Measurements from ENCODE around the gene ALG12. TPM values are rescaled to one million over a fixed set of nuclear protein-coding genes. Genes with fewer than 3 reads are reported as not detected.

Gene ALG12
- total and polyA plus RNA-seq, 2 of the 8 experiments (the other 6 are each of a cell fraction or from before 2014, with no cell fraction given): 13.4 to 22.5 TPM

DNA sequence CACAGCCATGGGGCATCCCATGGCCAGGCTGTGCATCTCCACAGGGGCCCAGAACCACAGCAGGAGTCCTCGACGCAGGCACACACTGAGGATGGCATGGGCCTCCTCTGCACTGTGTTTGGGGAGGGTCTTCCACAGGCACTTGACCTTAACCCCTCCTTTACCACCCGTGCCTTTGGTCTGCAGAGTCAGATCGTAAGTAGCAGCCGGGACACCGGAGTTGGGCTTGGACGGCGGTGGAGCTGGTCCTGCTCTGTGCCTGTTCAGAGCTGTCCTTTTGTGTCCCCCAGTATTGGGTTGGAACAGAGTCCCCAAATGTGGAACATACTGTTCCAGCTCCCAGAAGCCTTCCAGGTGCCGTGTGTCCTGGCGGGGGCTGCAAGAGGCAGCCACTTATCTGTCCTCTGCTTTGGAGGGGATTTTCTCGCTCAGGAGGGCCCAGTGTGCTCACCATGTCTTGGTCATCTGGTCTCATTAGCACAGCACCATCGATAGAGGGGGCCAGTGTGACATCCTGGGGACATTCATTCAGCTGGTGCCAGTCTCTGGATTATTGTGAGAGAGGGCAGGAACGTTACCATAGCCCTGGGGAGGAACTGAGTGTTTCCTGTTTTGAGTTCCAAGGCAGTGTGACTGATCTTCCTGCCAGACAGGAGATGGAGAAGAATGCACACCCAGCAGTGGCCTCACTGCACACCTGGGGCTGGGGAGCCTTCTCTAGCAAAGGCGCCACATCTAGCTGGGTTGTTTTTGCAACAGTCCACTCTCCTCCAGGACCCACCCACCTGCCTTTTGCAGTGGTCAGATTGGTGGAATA, 12.6 kb upstream of the ALG12 start:
- Histone ChIP-seq H2BK12ac (ENCODE audit: low read depth, low read length) (peak overlapping the region; percentile 50; the same call in 1 of the 2 replicates), H2BK120ac (replicated peaks; ENCODE audit: low read depth, low read length) (no peak overlapping the region), H3K23ac (ENCODE audit: insufficient read length) (no peak overlapping the region), H3K4me2 (ENCODE audit: insufficient read depth in 1 of 2, low read depth in 2 of 2, low read length in 2 of 2) (no peak overlapping the region), H3K56ac (replicated peaks; ENCODE audit: insufficient read length, low read depth, low read length) (no peak overlapping the region), H3K23me2 (ENCODE audit: low read depth, low read length) (peaks cover 7% of the 10 kb centered on the region; the same call in 1 of the 2 replicates), H4K91ac (replicated peaks; ENCODE audit: insufficient read length, low read length) (no peak overlapping the region), H4K5ac (ENCODE audit: insufficient read length, low read depth, low read length) (no peak overlapping the region), H3K4ac (replicated peaks; ENCODE audit: insufficient read length, low read depth, low read length) (no peak overlapping the region), H2AK5ac (ENCODE audit: low read depth, low read length) (0 out of 2 replicates have a peak overlapping the region, but pooled peaks have one; percentile 14), H2BK20ac (ENCODE audit: low read length) (no peak overlapping the region), H3K79me2 (ENCODE audit: control insufficient read depth in 1 of 2, insufficient read depth in 2 of 2, low read length in 2 of 2) (no peaks in the 10 kb centered on the region), H3K79me1 (ENCODE audit: low read depth, low read length) (no peaks in the 10 kb centered on the region; the same call in 1 of the 2 replicates), H3K9ac (replicated peaks in 1 of 4; ENCODE audit: extremely low read depth in 1 of 4, low read depth in 3 of 4, low read length in 3 of 4) (no peak overlapping the region), H4K20me1 (replicated peaks in 1 of 2; ENCODE audit: control insufficient read depth in 1 of 2, insufficient read depth in 2 of 2, low read length in 2 of 2) (peaks cover 2 to 6% of the 10 kb centered on the region in 2 experiments), H3K4me3 (ENCODE audit: extremely low read depth in 1 of 4, insufficient read depth in 2 of 4, low read depth in 3 of 4, low read length in 4 of 4) (no peak overlapping the region), H2BK15ac (ENCODE audit: low read length) (peak overlapping the region; percentile 32; the same call in 1 of the 2 replicates), H3K36me3 (ENCODE audit: control insufficient read depth in 2 of 4, insufficient read depth in 4 of 4, low read length in 3 of 4) (no peaks in the 10 kb centered on the region; a peak in 1 of 8 replicates), H3K27me3 (replicated peaks in 1 of 4; ENCODE audit: control insufficient read depth in 3 of 4, extremely low read depth in 1 of 4, insufficient read depth in 3 of 4, low read length in 3 of 4) (peaks cover 0 to 12% (median 10%) of the 10 kb centered on the region in 4 experiments; a peak in 6 of 7 replicates), H3K27ac (ENCODE audit: low read depth, low read length) (no peak overlapping the region), H3K9me3 (ENCODE audit: insufficient read depth in 2 of 2, low read depth in 1 of 2, low read length in 1 of 2) (no peaks in the 10 kb centered on the region), H2AFZ (ENCODE audit: low read length) (no peak overlapping the region), H3K4me1 (replicated peaks in 1 of 4; ENCODE audit: control insufficient read depth in 3 of 4, insufficient read depth in 4 of 4, low read length in 3 of 4) (peaks cover 0 to 8% (median 1%) of the 10 kb centered on the region in 4 experiments; a peak in 2 of 7 replicates), H3K14ac (ENCODE audit: insufficient read length) (no peak overlapping the region), H4K8ac (ENCODE audit: extremely low read depth, insufficient read depth, low read length) (no peak overlapping the region), H3K18ac (ENCODE audit: extremely low read depth, low read length) (no peak overlapping the region), H2BK5ac (ENCODE audit: low read depth, low read length) (no peak overlapping the region)
- DNase-seq (ENCODE audit: low read depth in 1 of 2, low spot score in 2 of 2) (no peak), FAIRE-seq (no peak)
- CTCF ChIA-PET (ENCODE audit: partially characterized antibody): interaction anchor here (0.6 to 5.2 kb wide), 29 partner anchors 9 to 405 kb away, joined by 3 to 54 read pairs (median 5); partner anchors contain the start of gene IL17REL
- TF ChIP-seq RAD21 (IDR thresholded peaks at IDR 0.05 in 1 of 2, conservative IDR thresholded peaks at IDR 0.05 in 1 of 2; ENCODE audit: low read depth in 2 of 2, low read length in 2 of 2): peak; percentile 64 to 73
- TF ChIP-seq, protein P1, sequence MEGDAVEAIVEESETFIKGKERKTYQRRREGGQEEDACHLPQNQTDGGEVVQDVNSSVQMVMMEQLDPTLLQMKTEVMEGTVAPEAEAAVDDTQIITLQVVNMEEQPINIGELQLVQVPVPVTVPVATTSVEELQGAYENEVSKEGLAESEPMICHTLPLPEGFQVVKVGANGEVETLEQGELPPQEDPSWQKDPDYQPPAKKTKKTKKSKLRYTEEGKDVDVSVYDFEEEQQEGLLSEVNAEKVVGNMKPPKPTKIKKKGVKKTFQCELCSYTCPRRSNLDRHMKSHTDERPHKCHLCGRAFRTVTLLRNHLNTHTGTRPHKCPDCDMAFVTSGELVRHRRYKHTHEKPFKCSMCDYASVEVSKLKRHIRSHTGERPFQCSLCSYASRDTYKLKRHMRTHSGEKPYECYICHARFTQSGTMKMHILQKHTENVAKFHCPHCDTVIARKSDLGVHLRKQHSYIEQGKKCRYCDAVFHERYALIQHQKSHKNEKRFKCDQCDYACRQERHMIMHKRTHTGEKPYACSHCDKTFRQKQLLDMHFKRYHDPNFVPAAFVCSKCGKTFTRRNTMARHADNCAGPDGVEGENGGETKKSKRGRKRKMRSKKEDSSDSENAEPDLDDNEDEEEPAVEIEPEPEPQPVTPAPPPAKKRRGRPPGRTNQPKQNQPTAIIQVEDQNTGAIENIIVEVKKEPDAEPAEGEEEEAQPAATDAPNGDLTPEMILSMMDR (IDR thresholded peaks at IDR 0.05; ENCODE audit: control extremely low read depth in 1 of 3, insufficient read depth in 1 of 3, low read depth in 1 of 3, low read length in 3 of 3): peak in 2 of 3 experiments; percentile 61 to 62; a peak in 3 of 4 replicates
- no peak for TF ChIP-seq SIRT6 (IDR thresholded peaks at IDR 0.05; ENCODE audit: low read length)
- POLR2A ChIA-PET (ENCODE audit: partially characterized antibody): interaction anchor here (0.6 to 1.6 kb wide), 3 partner anchors 13 to 82 kb away, joined by 3 read pairs; partner anchors contain the start of genes ALG12 and CRELD2
- WGBS, 2 experiments (ENCODE audit: extremely low coverage in 1 of 2, insufficient coverage in 1 of 2, insufficient read length in 1 of 2, insufficient replicate concordance in 2 of 2, low coverage in 1 of 2, low lambda C conversion rate in 2 of 2, missing lambda C conversion rate in 1 of 2): 80% methylated on average over 14 of the region's 14 CpGs; no CpG with 5 or more reads in 1 of the 2 experiments

Data from H1 (cell line).